GM19397 (cell line): ENCODE results near the gene LECT2.

Source experiments
- ATAC-seq: cut with Tn5 transposase; IDR thresholded peaks from one replicate; pipeline ENCODE4 v1.9.1; 2021; ENCODE audit warnings: mild to moderate bottlenecking, moderate library complexity; ENCODE audit not compliant: unreplicated experiment

The LECT2 gene

DNA sequence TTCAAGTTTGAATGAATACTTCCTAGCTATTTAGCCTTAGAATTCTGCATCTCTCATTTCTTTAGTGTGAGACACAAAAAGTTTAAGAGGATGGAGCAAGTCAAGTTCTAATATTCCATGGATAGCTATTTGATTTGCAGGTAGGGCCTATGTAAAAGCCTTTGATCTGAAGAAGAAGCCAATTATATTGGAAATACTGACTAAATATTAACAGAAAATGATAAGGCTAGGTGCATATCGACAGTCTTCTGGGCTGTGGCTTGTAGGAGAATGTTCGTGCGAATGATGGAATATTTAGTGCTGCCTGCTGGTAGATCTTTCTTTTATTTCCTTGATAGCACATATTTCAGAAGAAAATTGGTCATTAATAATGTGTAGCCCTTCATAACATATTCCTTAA, at the start of gene LECT2:
TSS of gene LECT2 (minus strand) at position 85 of the 400 bp plus-strand sequence. CDS start 150 bp downstream, outside the sequence.
- no peak for ATAC-seq

DNA sequence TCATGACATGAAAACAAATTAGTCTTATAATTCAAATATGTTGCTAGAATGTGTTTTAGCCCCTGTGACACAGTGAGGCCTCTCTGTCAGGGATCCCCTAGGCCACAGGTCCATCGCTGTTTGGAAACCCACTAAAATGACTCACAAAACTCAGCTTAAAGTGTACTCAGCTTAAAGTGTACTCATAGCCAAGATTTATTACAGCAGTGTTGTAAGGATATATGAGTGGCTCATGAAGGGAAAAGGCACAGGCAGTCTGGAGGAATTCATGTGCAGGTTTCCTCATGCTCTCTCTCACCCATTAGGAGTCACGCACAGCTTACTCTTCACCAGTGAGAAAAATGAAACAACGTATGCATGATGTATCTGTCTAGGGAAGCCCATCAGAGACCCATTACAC, 49.7 kb upstream of the LECT2 start:
- no peak for ATAC-seq

DNA sequence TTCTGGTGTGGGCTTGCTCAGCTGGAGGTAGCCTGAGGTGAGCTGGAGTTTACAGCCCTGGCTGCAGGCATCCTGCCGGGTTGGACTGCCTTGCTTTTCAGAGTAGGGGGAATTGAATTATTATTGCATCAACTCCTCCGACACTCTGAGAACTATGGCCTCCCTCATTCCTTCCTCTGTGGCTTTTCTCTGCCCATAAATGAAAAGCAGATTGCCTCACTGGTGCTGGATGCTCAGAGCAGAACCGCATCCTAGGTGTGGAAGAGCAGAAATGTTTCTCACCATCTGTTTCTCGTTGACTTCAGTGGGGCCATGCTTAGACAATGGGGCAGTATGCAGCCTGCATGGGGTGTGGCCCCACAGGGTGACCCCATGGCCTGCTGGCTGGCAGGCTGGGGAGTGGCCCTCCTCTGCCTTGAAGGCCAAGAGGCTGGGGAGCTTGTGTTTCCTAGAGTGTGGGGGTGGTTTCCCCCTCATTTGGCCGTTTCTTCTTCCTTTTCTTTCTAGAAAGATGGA, 46.7 kb upstream of the LECT2 start:
- no peak for ATAC-seq

DNA sequence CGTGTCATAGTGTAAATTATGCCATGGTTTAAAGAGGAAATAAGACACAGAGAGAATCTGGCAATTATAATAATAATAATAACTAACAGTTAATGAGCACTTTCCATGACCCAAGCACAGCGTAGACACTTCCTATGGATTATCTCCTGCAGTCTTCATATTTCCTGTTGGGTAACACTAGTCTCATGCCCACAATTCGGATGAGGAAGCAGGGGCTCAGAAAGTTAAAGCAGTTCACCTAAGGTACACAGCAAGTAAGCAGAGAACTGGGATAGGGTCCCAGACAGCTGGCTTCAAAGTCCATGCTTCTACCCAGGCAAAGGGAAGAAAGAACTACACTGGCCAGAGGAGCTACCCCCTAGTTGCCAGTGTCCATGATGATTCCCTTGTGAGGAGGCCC, 46.1 kb upstream of the LECT2 start:
- ATAC-seq: no peak

DNA sequence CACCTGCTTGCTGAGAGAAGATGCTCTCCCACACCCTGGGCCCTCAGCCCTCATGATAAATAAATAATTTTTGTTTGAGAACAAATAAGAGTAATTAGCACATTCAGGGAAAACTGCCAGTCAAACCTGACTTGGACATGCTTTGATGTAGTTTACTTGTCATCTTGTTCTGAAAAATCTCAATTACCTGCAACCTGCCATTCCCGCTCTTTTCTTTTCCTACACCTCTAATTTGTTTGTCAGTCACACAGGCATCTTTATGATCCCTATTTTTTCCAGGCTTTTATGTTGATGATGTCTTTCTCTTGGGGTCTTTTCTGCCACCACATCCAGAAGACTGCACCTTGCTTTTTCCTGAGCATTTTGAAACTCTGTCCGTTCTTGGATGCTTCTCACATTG, 45.4 kb upstream of the LECT2 start:
- no peak for ATAC-seq

DNA sequence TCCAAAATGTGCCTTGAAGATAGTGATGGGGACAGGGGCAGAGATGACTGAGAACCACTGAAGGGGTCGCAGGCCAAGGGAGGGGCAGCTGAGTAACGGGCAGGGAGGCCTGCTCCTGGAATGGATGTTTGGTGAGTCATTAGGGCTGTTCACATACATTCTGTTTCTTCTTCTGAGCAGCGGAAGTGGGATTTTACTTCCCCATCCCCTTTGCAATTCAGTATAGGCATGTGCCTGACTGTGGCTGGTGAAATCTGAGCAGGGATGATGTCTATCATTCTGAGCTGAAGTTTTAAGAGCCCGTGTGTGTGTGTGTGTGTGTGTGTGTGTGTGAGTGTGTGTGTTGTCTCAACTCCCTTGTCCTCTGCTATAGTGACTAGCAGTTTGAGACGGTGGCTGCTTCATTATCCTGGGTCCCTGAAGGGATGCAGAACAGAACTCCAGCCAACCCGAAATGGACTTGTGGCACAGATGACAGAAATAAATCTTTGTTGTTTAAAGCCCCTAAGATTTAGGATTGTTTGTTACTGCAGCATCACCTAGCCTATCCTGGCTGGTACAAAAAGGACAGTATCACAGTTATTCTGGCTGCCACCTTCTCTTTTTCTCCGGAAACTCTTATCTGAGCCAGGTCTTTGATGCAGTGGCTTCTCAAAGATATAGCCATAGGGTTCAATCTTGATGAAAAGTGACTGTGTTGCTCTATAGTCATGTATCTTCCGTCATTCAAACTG, 44.8 kb upstream of the LECT2 start:
- ATAC-seq: no peak

DNA sequence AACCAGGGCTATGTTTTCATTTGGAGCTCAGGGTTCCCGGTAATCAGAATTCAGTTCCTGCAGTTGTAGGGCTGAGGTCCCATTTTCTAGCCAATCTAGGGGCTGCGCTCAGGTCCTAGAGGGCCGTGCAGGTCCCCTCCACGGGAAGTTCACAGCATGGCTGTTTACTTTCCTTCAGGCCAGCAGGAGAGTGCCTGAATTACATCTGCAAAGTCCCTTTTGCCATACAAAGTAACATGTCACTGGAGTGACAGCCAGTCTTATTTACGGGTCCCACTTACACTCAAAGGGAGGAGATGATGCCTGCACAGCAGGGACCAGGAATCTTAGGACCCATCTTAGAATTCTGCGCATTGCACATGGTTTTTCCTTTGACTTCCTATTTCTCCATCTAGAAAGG, 44.1 kb upstream of the LECT2 start:
- no peak for ATAC-seq

DNA sequence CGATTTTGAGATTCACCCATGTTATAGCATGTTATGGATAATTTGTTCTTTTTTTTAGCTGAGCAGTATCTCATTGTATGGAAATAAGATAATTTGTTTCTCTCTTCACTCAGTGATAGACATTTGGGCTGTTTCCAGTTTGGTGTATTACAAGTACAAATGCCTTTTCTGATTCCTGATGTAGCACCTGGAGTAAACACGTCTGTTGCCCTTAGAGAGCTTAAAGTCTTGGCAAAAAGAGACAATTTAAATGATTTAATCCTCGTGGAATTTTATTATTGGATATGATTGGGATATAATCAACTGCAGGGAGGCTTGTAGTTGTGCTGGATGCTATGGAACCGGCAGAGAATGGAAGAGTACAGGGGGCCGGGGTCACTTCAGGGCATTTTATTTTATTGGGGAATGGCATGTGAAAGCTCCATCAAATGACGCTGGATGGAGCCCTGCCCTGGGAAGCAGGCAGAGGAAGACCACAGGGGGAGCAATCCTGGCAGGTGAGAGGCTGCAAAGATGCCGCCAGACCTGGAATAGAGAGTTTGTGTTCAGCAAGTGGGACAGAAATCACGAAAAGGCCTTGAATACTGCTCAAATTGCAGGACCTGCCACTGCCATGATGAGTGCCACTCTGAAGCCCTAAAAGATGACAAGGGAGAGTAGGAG, 43.0 kb upstream of the LECT2 start:
- ATAC-seq: no peak

DNA sequence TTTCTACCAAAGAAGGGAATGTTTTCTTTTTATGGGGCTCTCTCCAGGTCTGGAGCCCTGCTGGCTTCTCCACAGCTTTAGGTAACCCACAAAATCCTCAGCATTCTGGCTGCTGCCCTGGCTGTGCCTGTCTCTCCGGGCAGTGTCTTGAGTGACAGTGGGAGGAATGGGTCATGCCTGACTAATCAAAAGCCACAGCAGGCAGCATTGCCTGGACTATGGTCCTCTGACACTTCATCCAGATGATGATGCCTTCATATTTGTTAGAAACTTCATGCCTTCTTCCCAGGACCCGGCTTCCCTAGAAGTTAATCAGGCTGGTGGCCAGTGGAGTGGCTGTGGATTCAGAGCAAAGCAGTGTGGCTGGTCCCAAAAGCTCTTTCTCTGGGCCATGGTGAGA, 41.8 kb upstream of the LECT2 start:
- ATAC-seq: no peak

DNA sequence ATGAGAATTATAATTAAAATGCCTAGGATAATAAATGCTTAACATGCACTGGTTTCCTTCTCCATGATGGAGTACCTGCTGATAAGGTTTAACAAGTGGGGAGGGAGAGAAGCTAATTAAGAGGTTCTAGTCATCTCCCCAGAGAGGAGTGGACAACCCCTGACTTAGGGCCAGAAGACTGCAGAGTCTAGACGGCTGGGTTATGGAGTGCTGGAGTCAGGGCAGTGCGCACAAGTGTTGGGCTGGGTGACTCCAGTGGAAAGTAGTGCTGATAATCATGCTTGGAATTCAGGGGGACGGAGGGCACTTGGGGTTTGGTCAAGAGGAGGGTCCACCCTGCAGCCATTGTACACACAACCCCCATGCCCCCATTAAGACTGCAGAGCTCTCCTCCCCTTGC, 41.2 kb upstream of the LECT2 start:
- ATAC-seq: no peak

DNA sequence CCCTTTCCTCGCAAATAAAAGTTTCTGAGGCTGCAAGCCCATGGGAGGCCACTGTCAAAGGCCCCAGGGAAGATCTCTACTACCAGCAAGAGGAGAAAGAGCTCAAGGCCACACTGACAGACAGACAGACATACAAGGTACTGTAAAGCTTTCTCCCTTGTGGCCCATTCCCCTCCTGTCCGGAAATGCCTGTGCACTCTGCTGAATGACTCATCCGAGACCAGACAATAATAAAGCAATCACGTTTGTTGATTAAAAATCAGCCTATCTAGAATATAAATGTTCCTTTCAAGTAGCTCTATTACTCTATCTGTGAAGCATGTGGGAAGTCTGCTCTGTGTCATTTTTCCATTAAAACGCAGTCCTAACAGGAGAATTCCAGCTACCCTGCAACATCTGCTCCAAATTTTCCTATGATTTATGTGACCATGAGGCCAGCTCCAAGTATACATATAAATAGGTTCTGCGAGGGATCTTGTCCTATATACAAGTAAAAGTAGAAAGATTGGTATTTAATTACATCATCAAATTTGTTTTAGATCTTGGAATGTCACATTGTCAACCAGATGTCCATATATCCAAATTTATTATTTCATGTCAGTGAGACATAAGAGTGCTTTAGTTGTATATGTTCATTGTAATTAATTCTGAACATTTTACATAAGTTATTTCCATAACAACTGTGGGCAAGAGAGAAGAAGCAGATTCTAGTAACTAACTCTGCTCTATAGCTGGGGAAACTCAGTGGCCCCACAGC, 39.3 kb upstream of the LECT2 start:
- no peak for ATAC-seq

DNA sequence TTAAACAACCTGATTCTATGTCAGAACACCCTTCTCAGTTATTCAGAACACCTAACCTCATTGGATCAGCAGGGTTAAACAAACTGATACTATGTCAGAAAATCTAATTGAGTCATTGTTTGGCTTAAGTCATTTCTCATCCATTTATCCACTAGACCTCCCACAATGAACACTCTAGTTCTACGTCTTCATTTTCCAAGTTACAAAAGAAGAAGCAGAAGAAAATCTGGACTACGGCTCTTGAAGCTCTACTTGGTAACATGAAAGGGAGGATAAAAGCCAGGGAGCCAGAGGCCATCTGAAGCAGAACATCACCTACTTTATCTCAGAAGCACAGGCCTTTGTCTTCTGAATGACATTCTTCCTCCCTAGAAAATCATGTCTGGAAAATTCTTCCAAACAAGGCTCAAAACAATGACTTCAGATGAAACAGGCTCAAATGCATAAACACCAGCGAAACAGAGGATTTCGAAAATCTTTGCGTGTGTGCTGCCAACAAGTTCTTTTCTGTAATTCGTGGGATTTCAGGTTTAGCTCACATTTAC, 38.6 kb upstream of the LECT2 start:
- ATAC-seq: no peak

DNA sequence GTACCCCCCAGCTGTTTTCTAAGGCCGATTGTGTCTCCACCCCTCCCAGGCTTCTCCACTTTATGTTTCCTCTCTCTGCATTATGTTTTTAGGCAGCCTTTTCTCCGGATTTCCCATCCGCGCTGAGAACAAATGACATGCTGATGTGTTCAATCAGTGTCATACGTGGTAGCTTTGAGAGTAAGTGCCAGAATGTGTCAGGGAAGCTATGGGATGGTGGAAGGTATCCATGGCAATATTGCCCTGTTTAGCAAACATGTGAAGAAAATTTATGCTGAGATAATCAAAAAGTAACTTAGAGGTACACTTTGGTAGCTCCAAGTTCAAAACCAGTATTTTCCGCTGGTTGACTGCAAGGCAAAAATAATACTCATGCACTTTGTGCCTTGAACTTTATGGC, 36.6 kb upstream of the LECT2 start:
- no peak for ATAC-seq

DNA sequence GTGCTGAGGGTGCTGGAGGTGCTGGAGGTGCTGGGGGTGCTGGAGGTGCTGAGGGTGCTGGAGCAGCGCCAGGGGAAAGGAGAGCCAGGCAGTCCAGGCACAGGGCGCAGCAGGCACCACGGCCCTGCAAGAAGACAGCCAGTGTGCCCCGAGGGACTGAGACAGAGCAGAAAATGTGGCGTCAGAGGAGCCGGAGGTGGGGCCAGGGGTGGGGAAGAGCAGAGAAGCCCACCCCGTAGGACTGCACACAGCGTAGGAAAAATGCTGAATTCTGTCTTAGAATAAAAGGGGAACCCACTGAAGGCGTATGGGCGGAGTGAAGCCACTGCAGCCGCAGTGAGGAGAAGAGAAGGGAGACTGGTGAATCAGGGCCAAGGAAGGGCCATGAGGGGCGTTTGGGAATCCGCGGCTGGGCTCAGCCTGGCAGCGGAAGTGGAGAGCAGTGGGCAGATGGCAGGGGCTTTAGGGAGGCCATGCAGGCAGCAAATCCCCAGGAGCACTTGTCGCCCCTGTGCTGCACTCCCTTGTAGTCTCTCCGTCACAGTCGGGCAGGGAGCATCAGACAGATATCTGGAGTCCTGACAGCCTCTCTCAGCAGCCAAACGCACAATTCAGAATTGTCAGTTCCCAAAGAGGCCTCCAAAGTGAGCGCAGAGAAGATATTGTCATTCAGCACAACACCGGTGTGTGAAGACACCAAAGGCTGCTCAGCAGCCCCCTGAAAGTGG, 35.9 kb upstream of the LECT2 start:
- no peak for ATAC-seq

DNA sequence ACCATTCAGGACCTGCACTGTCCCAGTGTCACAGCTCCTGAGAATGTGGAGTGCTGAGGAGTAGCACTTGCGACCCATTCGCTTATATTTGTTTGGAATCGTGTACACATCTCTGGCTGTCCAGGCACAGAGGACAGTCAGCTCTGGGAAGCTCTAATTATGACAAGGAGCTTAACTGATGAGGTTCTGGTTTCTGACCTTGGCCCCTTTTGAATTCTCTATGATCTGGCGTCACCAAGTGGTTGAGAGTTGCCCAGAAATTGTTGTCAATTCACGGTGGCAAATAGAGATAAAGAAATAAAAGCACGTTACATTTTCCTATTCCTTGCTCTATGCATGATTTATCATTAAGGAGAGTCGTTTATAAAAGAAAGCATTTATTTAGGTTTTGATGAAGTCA, 34.9 kb upstream of the LECT2 start:
- no peak for ATAC-seq

DNA sequence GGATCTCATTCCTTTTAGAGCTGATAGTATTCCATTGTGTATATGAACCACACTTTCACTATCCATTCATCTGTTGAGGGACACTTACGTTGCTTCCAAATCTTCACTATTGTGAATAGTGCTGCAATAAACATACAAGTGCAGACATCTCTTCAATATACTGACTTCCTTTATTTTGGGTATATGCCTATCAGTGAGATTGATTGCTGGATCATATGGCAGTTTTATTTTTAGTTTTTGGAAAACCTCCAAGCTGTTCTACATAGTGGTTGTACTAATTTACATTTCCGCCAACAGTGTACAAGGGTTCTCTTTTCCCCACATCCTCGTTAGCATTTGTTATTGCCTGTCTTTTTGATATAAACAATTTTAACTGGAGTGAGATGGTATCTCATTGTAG, 33.8 kb upstream of the LECT2 start:
- ATAC-seq: no peak

DNA sequence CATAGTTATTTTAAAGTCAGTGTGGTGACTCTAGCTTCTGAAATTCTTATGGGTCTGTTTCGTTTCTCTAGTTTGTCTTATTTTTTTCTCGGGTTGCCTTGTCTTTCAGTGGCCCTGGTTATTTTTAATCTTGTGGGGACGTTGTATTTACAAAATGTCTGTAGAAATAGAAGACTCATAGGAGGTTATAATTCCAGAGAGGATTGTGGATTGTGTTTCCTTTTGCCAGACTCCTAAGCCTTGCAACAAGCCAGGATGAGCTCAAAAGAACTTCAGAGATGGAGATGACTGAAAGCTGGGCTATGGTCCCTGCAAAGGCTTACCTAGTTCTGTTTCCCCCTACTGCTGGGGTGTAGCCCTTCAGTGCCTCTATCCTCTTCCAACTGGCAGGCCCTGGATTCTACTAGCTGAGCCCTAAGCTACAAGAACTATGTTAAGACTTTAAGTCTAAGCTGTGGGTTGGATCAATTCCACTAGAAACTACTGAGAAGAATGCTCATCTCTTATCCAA, 32.2 kb upstream of the LECT2 start:
- no peak for ATAC-seq

DNA sequence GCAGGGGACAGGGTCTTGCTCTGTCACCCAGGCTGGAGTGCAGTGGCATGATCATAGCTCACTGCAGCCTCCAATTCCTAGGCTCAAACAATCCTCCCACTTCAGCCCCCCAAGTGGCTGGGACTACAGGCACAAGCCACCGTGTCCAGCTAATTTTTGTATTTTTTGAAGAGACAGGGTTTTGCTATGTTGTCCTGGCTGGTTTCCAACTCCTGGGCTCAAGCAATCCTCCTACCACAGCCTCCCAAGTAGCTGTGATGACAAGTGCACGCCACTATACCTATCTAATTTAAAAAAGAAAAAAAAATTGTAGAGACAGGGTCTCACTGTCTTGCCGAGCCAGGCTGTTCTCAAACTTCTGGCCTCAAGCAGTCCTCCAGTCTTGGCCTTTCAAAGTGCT, 31.6 kb upstream of the LECT2 start:
- ATAC-seq: no peak

DNA sequence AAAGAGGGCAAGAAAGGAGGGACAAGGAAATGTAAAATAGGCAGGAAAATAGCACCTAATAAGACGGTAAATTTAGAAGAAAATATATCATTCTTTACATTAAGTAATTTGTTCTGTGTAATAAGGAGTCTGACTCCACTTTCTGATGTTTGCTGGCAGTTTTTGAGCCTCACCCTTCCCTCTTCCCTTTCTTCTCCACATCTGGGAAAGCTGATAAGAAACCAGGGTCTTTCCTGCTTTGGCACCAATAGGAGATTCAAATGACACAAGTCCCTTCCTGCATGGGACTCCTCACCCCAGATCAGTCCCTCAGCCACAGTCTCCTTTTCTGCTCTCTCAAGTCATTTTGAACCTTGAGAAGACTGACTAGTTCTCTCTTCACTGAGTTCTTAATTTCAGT, 31.2 kb upstream of the LECT2 start:
- no peak for ATAC-seq

DNA sequence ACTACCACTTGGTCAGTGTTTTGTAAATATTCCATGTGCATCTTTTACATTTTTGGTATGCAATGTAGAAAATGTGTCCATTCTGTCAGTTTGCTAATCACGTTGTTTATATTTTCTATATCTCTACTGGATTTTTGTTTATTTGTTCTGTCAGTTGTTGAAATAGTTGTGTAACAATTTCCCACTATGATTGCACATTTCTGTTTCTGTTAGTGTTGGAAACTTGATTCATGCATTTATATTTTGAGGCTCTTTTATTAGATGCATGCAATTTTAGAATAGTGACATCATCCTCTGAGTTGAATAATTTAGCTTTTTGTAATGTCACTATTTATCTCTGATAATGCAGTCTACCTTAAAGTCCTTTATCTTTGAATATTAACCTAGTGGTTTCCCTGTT, 25.8 kb upstream of the LECT2 start:
- ATAC-seq: no peak

DNA sequence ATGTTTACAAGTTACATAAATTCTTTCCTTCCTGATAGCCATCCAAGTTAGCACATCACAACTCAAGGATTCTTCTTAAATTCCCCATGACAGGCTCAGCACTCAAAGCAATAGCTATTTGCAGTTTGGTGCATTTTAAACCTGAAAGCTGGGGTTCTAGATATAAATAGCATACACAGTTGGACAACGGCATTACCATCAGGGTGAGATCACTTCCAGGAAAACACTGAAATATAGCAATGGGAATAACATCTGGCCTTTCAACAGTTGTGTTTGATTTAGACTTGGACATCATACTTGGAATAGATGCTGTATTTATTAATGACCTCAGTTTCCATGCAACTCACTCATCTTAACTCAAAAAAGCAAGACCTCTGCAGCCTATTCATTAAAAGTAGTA, 24.7 kb upstream of the LECT2 start:
- no peak for ATAC-seq
